HCT116 (cell line): ENCODE results near the gene COBL.

Experiments used
- EGR1 ChIP-seq: IDR thresholded peaks from 2 replicates; pipeline ENCODE4 v1.6.1; 2012; ENCODE audit warnings: low read depth
- ELF1 ChIP-seq: IDR thresholded peaks from 2 replicates; pipeline ENCODE4 v1.6.1; 2012; ENCODE audit warnings: low read depth, borderline replicate concordance
- EZH2phosphoT487 ChIP-seq: fragments of 200-600 bp; IDR thresholded peaks from 2 replicates; pipeline ENCODE4 v1.6.1; 2018; ENCODE audit warnings: antibody characterized with exemption, borderline replicate concordance
- JUND ChIP-seq: IDR thresholded peaks from 2 replicates; pipeline ENCODE4 v1.6.1; 2012
- POLR2A ChIP-seq: IDR thresholded peaks from 2 replicates; pipeline ENCODE4 v1.7.0; 2011; ENCODE audit warnings: borderline replicate concordance; ENCODE audit not compliant: insufficient read depth, insufficient read length; ENCODE audit errors: extremely low read depth
- POLR2AphosphoS5 ChIP-seq: IDR thresholded peaks from 2 replicates; pipeline ENCODE4 v1.6.1; 2011; ENCODE audit warnings: mild to moderate bottlenecking, low read depth, low read length, moderate library complexity
- ZNF274 ChIP-seq: fragments of 200-500 bp; sonication (Bioruptor generic); IDR thresholded peaks from 2 replicates; pipeline ENCODE4 v1.6.1; 2014; ENCODE audit warnings: mild to moderate bottlenecking, low read depth, low read length, inconsistent platforms
- TF ChIP-seq, protein P1 (sequence below), 3 experiments: fragments of 200-600 bp in 1 of 3; sonication (generic) in 1 of 3; IDR thresholded peaks in 2 of 3; conservative IDR thresholded peaks in 1 of 3; 2 replicates each; pipeline ENCODE4 v1.5.1; 2012 to 2017; ENCODE audit warnings: low read depth in 2 of 3, low read length in 2 of 3, antibody characterized with exemption in 1 of 3, borderline replicate concordance in 1 of 3, control low read depth in 1 of 3, mild to moderate bottlenecking in 1 of 3, mixed read lengths in 1 of 3, mixed run types in 1 of 3, moderate library complexity in 1 of 3; ENCODE audit not compliant: insufficient read depth in 1 of 3
- TF ChIP-seq, protein P2 (sequence below): IDR thresholded peaks from 2 replicates; pipeline ENCODE4 v1.6.1; 2012
- TF ChIP-seq, protein P3 (sequence below): IDR thresholded peaks from 2 replicates; pipeline ENCODE4 v1.6.1; 2011; ENCODE audit warnings: mild to moderate bottlenecking, low read length, moderate library complexity; ENCODE audit not compliant: insufficient replicate concordance; ENCODE audit errors: extremely low read depth
- TF ChIP-seq, protein P4 (sequence below): IDR thresholded peaks from 2 replicates; pipeline ENCODE4 v1.6.1; 2012; ENCODE audit warnings: low read depth

DNA sequence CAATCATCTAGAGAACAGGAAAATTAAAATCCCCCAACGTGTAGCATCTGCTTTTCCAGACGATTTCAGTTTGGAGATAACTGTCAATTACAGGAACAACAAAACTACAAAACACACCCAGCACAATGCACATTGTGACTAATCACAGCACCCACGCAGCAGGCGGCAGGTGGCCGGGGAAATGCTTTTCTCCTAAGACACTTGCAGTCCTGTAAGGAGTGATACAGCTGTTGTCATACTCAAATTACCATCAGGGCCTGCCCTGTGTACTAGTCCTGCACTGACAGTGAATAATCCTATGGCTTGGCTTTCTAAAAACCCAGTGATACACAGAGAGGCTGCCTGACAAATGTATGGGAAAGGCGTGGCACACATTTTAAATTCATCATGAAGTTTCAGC, 37.8 kb downstream of the COBL start:
- TF ChIP-seq POLR2AphosphoS5 = no peak
- TF ChIP-seq, protein P1, sequence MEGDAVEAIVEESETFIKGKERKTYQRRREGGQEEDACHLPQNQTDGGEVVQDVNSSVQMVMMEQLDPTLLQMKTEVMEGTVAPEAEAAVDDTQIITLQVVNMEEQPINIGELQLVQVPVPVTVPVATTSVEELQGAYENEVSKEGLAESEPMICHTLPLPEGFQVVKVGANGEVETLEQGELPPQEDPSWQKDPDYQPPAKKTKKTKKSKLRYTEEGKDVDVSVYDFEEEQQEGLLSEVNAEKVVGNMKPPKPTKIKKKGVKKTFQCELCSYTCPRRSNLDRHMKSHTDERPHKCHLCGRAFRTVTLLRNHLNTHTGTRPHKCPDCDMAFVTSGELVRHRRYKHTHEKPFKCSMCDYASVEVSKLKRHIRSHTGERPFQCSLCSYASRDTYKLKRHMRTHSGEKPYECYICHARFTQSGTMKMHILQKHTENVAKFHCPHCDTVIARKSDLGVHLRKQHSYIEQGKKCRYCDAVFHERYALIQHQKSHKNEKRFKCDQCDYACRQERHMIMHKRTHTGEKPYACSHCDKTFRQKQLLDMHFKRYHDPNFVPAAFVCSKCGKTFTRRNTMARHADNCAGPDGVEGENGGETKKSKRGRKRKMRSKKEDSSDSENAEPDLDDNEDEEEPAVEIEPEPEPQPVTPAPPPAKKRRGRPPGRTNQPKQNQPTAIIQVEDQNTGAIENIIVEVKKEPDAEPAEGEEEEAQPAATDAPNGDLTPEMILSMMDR (IDR thresholded peaks at IDR 0.05 in 2 of 3, conservative IDR thresholded peaks at IDR 0.05 in 1 of 3; ENCODE audit: borderline replicate concordance in 1 of 3, insufficient read depth in 1 of 3, low read depth in 2 of 3, low read length in 2 of 3) = no peak
- 0 out of 2 replicates have a peak, but pooled peaks have one; percentile 27 for TF ChIP-seq EGR1
- TF ChIP-seq JUND = no peak; the same call in 1 of the 2 replicates
- no peak for TF ChIP-seq POLR2A
- TF ChIP-seq, protein P2, sequence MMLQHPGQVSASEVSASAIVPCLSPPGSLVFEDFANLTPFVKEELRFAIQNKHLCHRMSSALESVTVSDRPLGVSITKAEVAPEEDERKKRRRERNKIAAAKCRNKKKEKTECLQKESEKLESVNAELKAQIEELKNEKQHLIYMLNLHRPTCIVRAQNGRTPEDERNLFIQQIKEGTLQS = no peak
- no peak for TF ChIP-seq EZH2phosphoT487
- TF ChIP-seq, protein P3, sequence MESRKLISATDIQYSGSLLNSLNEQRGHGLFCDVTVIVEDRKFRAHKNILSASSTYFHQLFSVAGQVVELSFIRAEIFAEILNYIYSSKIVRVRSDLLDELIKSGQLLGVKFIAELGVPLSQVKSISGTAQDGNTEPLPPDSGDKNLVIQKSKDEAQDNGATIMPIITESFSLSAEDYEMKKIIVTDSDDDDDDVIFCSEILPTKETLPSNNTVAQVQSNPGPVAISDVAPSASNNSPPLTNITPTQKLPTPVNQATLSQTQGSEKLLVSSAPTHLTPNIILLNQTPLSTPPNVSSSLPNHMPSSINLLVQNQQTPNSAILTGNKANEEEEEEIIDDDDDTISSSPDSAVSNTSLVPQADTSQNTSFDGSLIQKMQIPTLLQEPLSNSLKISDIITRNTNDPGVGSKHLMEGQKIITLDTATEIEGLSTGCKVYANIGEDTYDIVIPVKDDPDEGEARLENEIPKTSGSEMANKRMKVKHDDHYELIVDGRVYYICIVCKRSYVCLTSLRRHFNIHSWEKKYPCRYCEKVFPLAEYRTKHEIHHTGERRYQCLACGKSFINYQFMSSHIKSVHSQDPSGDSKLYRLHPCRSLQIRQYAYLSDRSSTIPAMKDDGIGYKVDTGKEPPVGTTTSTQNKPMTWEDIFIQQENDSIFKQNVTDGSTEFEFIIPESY = no peak
- no peak for TF ChIP-seq ZNF274
- TF ChIP-seq ELF1 = no peak
- TF ChIP-seq, protein P4, sequence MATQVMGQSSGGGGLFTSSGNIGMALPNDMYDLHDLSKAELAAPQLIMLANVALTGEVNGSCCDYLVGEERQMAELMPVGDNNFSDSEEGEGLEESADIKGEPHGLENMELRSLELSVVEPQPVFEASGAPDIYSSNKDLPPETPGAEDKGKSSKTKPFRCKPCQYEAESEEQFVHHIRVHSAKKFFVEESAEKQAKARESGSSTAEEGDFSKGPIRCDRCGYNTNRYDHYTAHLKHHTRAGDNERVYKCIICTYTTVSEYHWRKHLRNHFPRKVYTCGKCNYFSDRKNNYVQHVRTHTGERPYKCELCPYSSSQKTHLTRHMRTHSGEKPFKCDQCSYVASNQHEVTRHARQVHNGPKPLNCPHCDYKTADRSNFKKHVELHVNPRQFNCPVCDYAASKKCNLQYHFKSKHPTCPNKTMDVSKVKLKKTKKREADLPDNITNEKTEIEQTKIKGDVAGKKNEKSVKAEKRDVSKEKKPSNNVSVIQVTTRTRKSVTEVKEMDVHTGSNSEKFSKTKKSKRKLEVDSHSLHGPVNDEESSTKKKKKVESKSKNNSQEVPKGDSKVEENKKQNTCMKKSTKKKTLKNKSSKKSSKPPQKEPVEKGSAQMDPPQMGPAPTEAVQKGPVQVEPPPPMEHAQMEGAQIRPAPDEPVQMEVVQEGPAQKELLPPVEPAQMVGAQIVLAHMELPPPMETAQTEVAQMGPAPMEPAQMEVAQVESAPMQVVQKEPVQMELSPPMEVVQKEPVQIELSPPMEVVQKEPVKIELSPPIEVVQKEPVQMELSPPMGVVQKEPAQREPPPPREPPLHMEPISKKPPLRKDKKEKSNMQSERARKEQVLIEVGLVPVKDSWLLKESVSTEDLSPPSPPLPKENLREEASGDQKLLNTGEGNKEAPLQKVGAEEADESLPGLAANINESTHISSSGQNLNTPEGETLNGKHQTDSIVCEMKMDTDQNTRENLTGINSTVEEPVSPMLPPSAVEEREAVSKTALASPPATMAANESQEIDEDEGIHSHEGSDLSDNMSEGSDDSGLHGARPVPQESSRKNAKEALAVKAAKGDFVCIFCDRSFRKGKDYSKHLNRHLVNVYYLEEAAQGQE = no peak
